CD4-positive, alpha-beta T cell treated with Interleukin-4 for 4 hours (primary cell): ENCODE data around the gene SMIM1.

Experiments
- DNase-seq: peaks from one replicate; pipeline ENCODE4 v3.0.0-alpha.2; 2020

The SMIM1 gene

GRCh38 chr1:3777647-3778589, 5.4 kb downstream of the SMIM1 start:
- DNase-seq = no peak

GRCh38 chr1:3778590-3779264, 6.2 kb downstream of the SMIM1 start:
- no peak for DNase-seq

GRCh38 chr1:3779265-3779911, 6.8 kb downstream of the SMIM1 start:
- DNase-seq = no peak

GRCh38 chr1:3779912-3780416, 7.4 kb downstream of the SMIM1 start:
- no peak for DNase-seq

GRCh38 chr1:3780901-3781300, 8.4 kb downstream of the SMIM1 start:
- no peak for DNase-seq

GRCh38 chr1:3783651-3784474, 11.3 kb downstream of the SMIM1 start:
- no peak for DNase-seq

GRCh38 chr1:3785045-3785444, 12.5 kb downstream of the SMIM1 start:
- no peak for DNase-seq

GRCh38 chr1:3785456-3786157, 13.1 kb downstream of the SMIM1 start:
- no peak for DNase-seq

GRCh38 chr1:3786468-3787348, 14.2 kb downstream of the SMIM1 start:
- DNase-seq = no peak

- DNase-seq = peak; percentile 4
Observed at GRCh38 chr1:3787349-3787715, 14.8 kb downstream of the SMIM1 start.

GRCh38 chr1:3787745-3788605, 15.4 kb downstream of the SMIM1 start:
- no peak for DNase-seq

- DNase-seq = no peak
Observed at GRCh38 chr1:3788756-3789420, 16.3 kb downstream of the SMIM1 start.

- DNase-seq = no peak
Observed at GRCh38 chr1:3789421-3790300, 17.1 kb downstream of the SMIM1 start.

- no peak for DNase-seq
Observed at GRCh38 chr1:3790500-3790923, 18.0 kb downstream of the SMIM1 start.

GRCh38 chr1:3790952-3791351, 18.4 kb downstream of the SMIM1 start:
- no peak for DNase-seq

- no peak for DNase-seq
Observed at GRCh38 chr1:3795453-3796214, 23.1 kb downstream of the SMIM1 start.
